Right renal pelvis (tissue), 4 donors: Measurements from ENCODE around the gene DIPK1B. TPM values are rescaled to one million over a fixed set of nuclear protein-coding genes. Genes with fewer than 3 reads are reported as not detected.
"Not testable (repeated sequence)": the region's sequence is repeated elsewhere in the genome, so short reads cannot be mapped to it uniquely, and the experiment has no call there.

Experiments
- DNase-seq, 4 donors: peaks; one replicate each; pipeline ENCODE4 v3.0.0-alpha.2; 2013; ENCODE audit warnings: low read depth in 4 of 4, low spot score in 3 of 4, missing footprints in 1 of 4
- polyA plus RNA-seq, 4 donors: library from polyadenylated mRNA; unstranded; fragments of 120-200 nt; gene quantifications; one replicate each; pipeline ENCODE4 v1.2.1, GENCODE V29; 2013; ENCODE audit not compliant: insufficient read length in 4 of 4

The DIPK1B gene
- polyA plus RNA-seq, 4 donors: 31.0 to 47.3 (median 34.3) TPM

GRCh38 chr9:136697146-136697820 is 15.1 kb upstream of the DIPK1B start:
- DNase-seq: no peak

- DNase-seq: no peak
These were observed 14.4 kb upstream of the DIPK1B start for GRCh38 chr9:136697821-136698526.

- no peak for DNase-seq
These were observed 13.6 kb upstream of the DIPK1B start for GRCh38 chr9:136698635-136699246.

- DNase-seq: no peak
These were observed 12.1 kb upstream of the DIPK1B start for GRCh38 chr9:136700304-136700703.

- no peak for DNase-seq
These were observed 11.3 kb upstream of the DIPK1B start for GRCh38 chr9:136700959-136701667.

GRCh38 chr9:136701668-136702053 is 10.7 kb upstream of the DIPK1B start:
- DNase-seq: no peak

GRCh38 chr9:136703276-136703860 is 9.0 kb upstream of the DIPK1B start:
- DNase-seq: no peak

GRCh38 chr9:136704741-136705140 is 7.6 kb upstream of the DIPK1B start:
- DNase-seq: not testable (repeated sequence)

- DNase-seq: no peak
These were observed 6.8 kb upstream of the DIPK1B start for GRCh38 chr9:136705564-136705963.

- DNase-seq: no peak
These were observed 5.4 kb upstream of the DIPK1B start for GRCh38 chr9:136707011-136707410.

GRCh38 chr9:136707849-136708517 is 4.4 kb upstream of the DIPK1B start:
- DNase-seq: no peak

- no peak for DNase-seq
These were observed 2.8 kb upstream of the DIPK1B start for GRCh38 chr9:136709454-136710109.

GRCh38 chr9:136710543-136710942 is 1.8 kb upstream of the DIPK1B start:
- no peak for DNase-seq

- not testable (repeated sequence) for DNase-seq
These were observed 1.1 kb upstream of the DIPK1B start for GRCh38 chr9:136711219-136711648.

GRCh38 chr9:136712690-136713544 is 545 bp downstream of the DIPK1B start:
- DNase-seq: no peak

GRCh38 chr9:136713550-136713949 is 1.2 kb downstream of the DIPK1B start:
- DNase-seq: no peak

GRCh38 chr9:136714096-136714892 is 1.9 kb downstream of the DIPK1B start:
- no peak for DNase-seq

- DNase-seq: no peak
These were observed 2.5 kb downstream of the DIPK1B start for GRCh38 chr9:136714893-136715274.
